ENCODE results near the gene TSHZ1. TPM values are rescaled to one million over a fixed set of nuclear protein-coding genes. Genes with fewer than 3 reads are reported as not detected.

TSHZ1 gene
- polyA plus RNA-seq, 3 donors, result 29.3 to 35.3 (median 34.5) TPM

- DNase-seq (ENCODE audit: low read depth in 3 of 3, low spot score in 2 of 3), result peak in 1 of 3 donors; percentile 29
Measured at GRCh38 chr18:75264926-75265597, 54.5 kb downstream of the TSHZ1 start.

- DNase-seq (ENCODE audit: low read depth in 3 of 3, low spot score in 2 of 3), result no peak
Measured at GRCh38 chr18:75265872-75266271, 55.3 kb downstream of the TSHZ1 start.

- no peak for DNase-seq (ENCODE audit: low read depth in 3 of 3, low spot score in 2 of 3)
Measured at GRCh38 chr18:75267643-75268363, 57.2 kb downstream of the TSHZ1 start.

- no peak for DNase-seq (ENCODE audit: low read depth in 3 of 3, low spot score in 2 of 3)
Measured at GRCh38 chr18:75268364-75268646, 57.7 kb downstream of the TSHZ1 start.

GRCh38 chr18:75269124-75269680 is 58.6 kb downstream of the TSHZ1 start:
- DNase-seq (ENCODE audit: low read depth in 3 of 3, low spot score in 2 of 3), result no peak

GRCh38 chr18:75269696-75270095 is 59.1 kb downstream of the TSHZ1 start:
- no peak for DNase-seq (ENCODE audit: low read depth in 3 of 3, low spot score in 2 of 3)

GRCh38 chr18:75271952-75272351 is 61.4 kb downstream of the TSHZ1 start:
- no peak for DNase-seq (ENCODE audit: low read depth in 3 of 3, low spot score in 2 of 3)

- DNase-seq (ENCODE audit: low read depth in 3 of 3, low spot score in 2 of 3), result no peak
Measured at GRCh38 chr18:75273817-75274216, 63.2 kb downstream of the TSHZ1 start.

GRCh38 chr18:75275226-75275625 is 64.6 kb downstream of the TSHZ1 start:
- DNase-seq (ENCODE audit: low read depth in 3 of 3, low spot score in 2 of 3), result no peak

- DNase-seq (ENCODE audit: low read depth in 3 of 3, low spot score in 2 of 3), result no peak
Measured at GRCh38 chr18:75276818-75277609, 66.4 kb downstream of the TSHZ1 start.

- no peak for DNase-seq (ENCODE audit: low read depth in 3 of 3, low spot score in 2 of 3)
Measured at GRCh38 chr18:75277610-75277928, 67.0 kb downstream of the TSHZ1 start.

- DNase-seq (ENCODE audit: low read depth in 3 of 3, low spot score in 2 of 3), result no peak
Measured at GRCh38 chr18:75279381-75279780, 68.8 kb downstream of the TSHZ1 start.

GRCh38 chr18:75280427-75281280 is 70.1 kb downstream of the TSHZ1 start:
- DNase-seq (ENCODE audit: low read depth in 3 of 3, low spot score in 2 of 3), result no peak

GRCh38 chr18:75282746-75283145 is 72.1 kb downstream of the TSHZ1 start:
- DNase-seq (ENCODE audit: low read depth in 3 of 3, low spot score in 2 of 3), result no peak

- no peak for DNase-seq (ENCODE audit: low read depth in 3 of 3, low spot score in 2 of 3)
Measured at GRCh38 chr18:75283731-75284130, 73.1 kb downstream of the TSHZ1 start.

GRCh38 chr18:75284566-75284965 is 74.0 kb downstream of the TSHZ1 start:
- no peak for DNase-seq (ENCODE audit: low read depth in 3 of 3, low spot score in 2 of 3)

GRCh38 chr18:75285876-75286275 is 75.3 kb downstream of the TSHZ1 start:
- no peak for DNase-seq (ENCODE audit: low read depth in 3 of 3, low spot score in 2 of 3)

GRCh38 chr18:75287006-75287405 is 76.4 kb downstream of the TSHZ1 start:
- no peak for DNase-seq (ENCODE audit: low read depth in 3 of 3, low spot score in 2 of 3)

- DNase-seq (ENCODE audit: low read depth in 3 of 3, low spot score in 2 of 3), result no peak
Measured at GRCh38 chr18:75287700-75288099, 77.1 kb downstream of the TSHZ1 start.

GRCh38 chr18:75289761-75290160 is 79.2 kb downstream of the TSHZ1 start:
- no peak for DNase-seq (ENCODE audit: low read depth in 3 of 3, low spot score in 2 of 3)

Data from right renal cortex interstitium (tissue), 3 donors.